ENCODE data around the gene SPNS2.

The SPNS2 gene

GRCh38 chr17:4520060-4520893 lies 21.6 kb downstream of the SPNS2 start:
- no peak for DNase-seq (ENCODE audit: low spot score)

DNA sequence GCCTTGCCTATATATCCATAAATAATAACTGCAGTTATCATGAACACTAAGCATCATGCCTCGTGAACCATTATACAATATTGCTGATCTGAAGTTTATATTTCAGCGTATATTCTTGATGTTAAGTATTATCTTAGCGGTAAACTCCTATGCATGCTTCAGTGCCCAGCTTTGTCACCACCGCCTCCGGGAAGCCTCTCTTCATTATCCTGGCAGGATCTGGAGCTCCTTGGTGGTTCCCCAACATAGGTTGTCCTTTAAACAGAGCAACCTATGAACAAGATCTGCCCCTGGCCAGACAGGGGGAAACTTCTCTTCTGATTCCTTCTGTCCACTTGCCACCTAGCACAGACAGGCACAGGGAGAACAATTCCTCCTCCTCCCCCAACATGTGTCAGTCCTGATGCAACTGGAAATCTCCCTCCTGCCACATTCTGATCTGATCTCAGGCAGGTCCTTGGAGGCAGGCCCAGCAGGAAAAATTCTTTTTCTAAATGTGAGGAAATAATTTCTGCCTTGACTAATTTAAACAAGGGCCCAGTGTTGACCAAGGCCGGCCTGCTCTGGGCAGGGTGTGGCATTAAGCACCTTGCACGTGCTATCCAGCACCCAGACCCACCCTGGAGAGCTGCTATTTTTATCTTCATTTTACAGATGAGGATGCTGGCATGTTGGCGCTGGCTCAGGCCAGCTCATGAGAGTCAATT lies 22.4 kb downstream of the SPNS2 start:
- DNase-seq (ENCODE audit: low spot score): peak; percentile 49

GRCh38 chr17:4522661-4523060 lies 24.0 kb downstream of the SPNS2 start:
- no peak for DNase-seq (ENCODE audit: low spot score)

DNA sequence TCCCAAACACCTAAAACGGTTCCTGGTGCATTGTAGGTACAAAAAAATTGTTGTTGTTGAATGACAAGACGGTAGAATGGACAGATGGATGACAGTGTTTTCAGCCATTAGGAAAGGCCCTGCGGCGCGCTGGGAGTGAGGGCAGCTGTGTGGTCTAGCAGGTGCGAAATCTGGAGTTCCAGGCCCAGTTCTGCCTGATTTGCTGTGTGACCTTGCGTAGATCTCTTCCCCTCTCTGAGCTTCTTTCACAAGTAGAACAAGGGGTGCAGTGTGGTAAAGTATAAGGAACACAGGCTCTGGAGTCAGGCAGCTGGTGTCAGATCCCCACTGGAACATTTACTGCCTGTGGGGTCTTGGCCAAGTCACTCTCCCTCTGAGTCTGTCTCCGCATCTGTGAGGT lies 25.3 kb downstream of the SPNS2 start:
- DNase-seq (ENCODE audit: low spot score): no peak

GRCh38 chr17:4525691-4526397 lies 27.2 kb downstream of the SPNS2 start:
- no peak for DNase-seq (ENCODE audit: low spot score)

- no peak for DNase-seq (ENCODE audit: low spot score)
Observed at GRCh38 chr17:4527134-4527533, 28.5 kb downstream of the SPNS2 start.

- no peak for DNase-seq (ENCODE audit: low spot score)
Observed at GRCh38 chr17:4527566-4528125, 29.0 kb downstream of the SPNS2 start.

GRCh38 chr17:4529533-4530152 lies 31.0 kb downstream of the SPNS2 start:
- no peak for DNase-seq (ENCODE audit: low spot score)

DNA sequence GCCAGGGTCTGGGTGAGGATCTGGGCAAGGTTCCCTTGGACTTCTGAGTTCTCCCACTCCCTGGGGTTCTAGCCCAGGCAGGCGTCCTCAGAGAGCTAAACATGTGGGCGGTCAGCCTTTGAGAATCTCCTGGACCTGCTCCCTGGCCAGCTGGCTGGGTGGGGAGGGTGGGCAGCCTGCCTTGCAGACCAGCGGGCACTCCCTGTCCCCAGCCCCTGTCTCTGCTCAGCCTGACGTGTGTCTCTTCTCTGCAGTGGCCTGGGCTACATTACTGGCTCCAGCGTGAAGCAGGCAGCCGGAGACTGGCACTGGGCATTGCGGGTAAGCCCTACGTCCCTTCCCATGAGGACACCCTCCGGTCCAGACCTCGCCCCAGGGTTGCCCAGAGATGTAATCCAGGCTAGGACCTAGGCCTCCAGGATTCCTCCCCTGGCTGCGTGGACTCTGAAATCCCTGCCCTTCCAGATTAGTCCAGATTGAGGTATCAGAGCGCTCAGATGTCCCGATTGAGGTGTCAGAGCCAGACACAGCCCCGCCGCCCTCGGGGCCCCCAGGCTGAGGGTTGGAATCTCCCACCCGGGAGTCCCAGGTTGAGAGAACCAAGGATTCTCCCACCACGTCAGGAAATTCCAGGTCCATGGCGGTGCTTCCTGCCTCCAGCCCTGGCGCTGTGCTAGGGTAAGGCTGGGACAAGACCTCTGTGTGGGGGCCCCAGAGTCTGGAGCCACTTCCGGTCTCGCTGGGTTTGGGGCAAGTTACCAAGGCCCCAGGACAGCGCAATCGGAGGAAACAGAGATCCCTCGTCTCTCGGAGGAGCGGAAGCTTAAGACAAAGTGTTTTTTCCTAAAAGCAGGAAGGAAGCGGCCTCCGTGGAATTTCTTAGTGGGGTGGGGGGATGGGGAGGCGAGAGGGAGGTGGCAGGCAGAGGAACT lies 32.4 kb downstream of the SPNS2 start:
- no peak for DNase-seq (ENCODE audit: low spot score)

- DNase-seq (ENCODE audit: low spot score): no peak
Observed at GRCh38 chr17:4531988-4532736, 33.5 kb downstream of the SPNS2 start.

GRCh38 chr17:4532860-4533522 lies 34.3 kb downstream of the SPNS2 start:
- no peak for DNase-seq (ENCODE audit: low spot score)

- DNase-seq (ENCODE audit: low spot score): peak; percentile 20
Observed at GRCh38 chr17:4533523-4534504, 35.1 kb downstream of the SPNS2 start.

GRCh38 chr17:4534515-4534914 lies 35.8 kb downstream of the SPNS2 start:
- DNase-seq (ENCODE audit: low spot score): no peak

DNA sequence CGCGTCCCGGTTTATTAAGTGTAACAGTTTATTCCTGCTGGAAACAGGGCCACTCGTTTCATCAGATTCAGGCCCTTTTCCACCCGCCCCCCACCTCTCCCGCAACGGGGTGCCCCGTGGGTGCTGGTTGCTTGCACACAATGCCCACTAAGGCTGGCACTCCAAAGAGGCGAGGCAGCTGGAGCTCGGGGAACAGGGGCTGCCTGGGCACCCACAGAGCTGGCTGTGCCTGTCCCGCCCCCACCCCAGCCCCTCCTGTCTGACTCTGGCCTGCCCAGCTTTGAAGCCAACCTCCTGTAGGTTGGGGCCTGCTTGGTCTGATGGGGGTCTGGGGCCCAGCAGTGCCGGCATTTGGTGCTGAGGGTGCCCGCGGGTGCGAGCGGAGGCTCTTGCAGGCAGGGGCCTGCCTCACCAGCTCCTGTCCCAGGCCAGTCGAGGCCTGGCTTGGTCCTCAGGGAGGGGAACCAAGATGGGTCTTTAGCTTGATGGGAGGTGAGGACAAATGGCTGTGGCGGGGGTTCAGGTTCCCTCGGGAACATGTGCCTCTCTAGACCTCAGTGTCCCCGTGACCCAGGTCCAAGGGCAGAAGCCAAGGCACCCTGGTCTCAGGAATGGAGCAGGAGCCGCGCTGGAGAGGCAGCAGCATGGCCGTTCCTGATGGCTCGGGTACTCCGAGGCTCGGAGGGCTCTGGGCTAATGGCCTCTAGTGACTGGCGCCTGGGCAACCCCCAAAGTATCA lies 36.4 kb downstream of the SPNS2 start:
- no peak for DNase-seq (ENCODE audit: low spot score)

DNA sequence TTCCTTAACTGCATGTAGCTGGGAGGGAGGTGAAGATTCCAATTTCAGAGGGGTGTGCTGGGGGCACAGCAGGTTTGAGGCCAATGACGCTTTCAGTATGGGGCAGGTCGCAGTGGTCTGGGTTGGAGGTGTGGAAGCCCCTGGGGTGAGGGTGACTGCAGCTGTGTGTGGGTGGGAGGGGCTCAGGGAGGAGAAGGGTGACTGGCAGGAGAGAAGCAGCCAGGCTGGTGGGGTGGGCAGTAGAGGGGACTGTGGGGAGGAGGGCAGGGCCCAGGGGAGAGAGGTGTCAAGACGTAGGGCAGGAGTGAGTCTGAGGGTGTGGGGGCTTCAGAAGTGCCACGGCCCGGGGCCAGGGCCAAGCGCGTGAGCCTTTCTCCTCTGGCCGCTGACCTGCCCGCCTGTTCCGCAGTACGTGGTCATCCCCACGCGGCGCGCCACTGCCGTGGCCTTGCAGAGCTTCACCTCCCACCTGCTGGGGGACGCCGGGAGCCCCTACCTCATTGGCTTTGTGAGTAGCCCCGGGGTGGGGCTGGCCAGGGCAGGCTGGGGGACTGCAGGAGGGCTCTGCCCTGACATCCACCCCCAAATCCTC lies 37.1 kb downstream of the SPNS2 start:
- no peak for DNase-seq (ENCODE audit: low spot score)

GRCh38 chr17:4536259-4536741 lies 37.6 kb downstream of the SPNS2 start:
- DNase-seq (ENCODE audit: low spot score): no peak

DNA sequence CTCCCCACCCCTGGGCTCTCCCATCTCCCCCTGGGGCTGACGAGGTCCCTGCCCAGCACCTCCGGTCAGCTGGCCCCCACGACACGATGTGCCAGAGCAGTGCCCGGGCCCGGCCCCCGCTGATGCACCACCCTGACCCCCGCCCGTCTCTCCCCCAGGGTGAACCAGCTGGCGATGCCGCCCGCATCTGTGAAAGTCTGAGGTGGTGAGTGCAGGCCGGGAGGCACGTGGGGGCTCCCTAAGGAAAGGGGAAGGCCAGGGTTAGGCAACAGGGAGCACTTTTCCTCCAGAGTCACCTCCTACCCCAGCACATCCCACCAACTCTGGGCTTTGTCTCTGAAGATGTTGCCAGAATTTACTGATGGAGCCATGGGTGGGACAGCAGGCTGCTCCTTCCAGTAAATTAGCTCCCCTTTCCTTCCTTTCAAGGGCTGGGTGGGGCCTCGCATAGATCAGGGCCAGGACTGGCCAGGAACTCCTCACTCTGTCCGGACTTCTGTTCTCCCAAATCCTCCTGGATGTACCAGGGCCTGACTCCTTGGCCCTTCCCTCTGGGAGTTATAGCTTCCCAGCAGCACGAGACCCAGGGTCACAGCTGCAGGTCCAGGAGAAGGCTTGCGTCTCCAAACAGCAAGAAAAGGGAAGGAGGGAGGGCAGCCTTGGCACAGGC lies 38.2 kb downstream of the SPNS2 start:
- no peak for DNase-seq (ENCODE audit: low spot score)

Data from LoVo (cell line).